ENCODE measurements around the gene CAMK4.

GRCh38 chr5:111215971-111216370 lies 8.2 kb upstream of the CAMK4 start:
- no peak for TF ChIP-seq POLR2A (IDR thresholded peaks at IDR 0.05; ENCODE audit: low read depth, low read length)
- TF ChIP-seq, protein P1, sequence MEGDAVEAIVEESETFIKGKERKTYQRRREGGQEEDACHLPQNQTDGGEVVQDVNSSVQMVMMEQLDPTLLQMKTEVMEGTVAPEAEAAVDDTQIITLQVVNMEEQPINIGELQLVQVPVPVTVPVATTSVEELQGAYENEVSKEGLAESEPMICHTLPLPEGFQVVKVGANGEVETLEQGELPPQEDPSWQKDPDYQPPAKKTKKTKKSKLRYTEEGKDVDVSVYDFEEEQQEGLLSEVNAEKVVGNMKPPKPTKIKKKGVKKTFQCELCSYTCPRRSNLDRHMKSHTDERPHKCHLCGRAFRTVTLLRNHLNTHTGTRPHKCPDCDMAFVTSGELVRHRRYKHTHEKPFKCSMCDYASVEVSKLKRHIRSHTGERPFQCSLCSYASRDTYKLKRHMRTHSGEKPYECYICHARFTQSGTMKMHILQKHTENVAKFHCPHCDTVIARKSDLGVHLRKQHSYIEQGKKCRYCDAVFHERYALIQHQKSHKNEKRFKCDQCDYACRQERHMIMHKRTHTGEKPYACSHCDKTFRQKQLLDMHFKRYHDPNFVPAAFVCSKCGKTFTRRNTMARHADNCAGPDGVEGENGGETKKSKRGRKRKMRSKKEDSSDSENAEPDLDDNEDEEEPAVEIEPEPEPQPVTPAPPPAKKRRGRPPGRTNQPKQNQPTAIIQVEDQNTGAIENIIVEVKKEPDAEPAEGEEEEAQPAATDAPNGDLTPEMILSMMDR (IDR thresholded peaks at IDR 0.05; ENCODE audit: extremely low read depth in 1 of 2, insufficient read depth in 1 of 2, low read depth in 1 of 2, low read length in 2 of 2), result no peak
- TF ChIP-seq, protein P2, sequence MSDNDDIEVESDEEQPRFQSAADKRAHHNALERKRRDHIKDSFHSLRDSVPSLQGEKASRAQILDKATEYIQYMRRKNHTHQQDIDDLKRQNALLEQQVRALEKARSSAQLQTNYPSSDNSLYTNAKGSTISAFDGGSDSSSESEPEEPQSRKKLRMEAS (IDR thresholded peaks at IDR 0.05; ENCODE audit: insufficient read depth, insufficient read length), result no peak
- no peak for TF ChIP-seq EZH2 (IDR thresholded peaks at IDR 0.05; ENCODE audit: borderline replicate concordance, low read depth, low read length, severe bottlenecking)
- no peak for TF ChIP-seq JUN (IDR thresholded peaks at IDR 0.05; ENCODE audit: borderline replicate concordance, insufficient read depth, insufficient read length, low read depth)
- no peak for TF ChIP-seq MYC (IDR thresholded peaks at IDR 0.05; ENCODE audit: low read depth, low read length)
- no peak for TF ChIP-seq POLR2AphosphoS5 (IDR thresholded peaks at IDR 0.05; ENCODE audit: insufficient read depth, low read depth, low read length)
